ENCODE results near the gene NBPF1.
"Not testable (repeated sequence)": the region's sequence is repeated elsewhere in the genome, so short reads cannot be mapped to it uniquely, and the experiment has no call there.

The NBPF1 gene

GRCh38 chr1:16641159-16641975, 28.0 kb upstream of the NBPF1 start:
- DNase-seq: not testable (repeated sequence)

GRCh38 chr1:16639091-16640031, 26.0 kb upstream of the NBPF1 start:
- not testable (repeated sequence) for DNase-seq

GRCh38 chr1:16637941-16638778, 24.8 kb upstream of the NBPF1 start:
- not testable (repeated sequence) for DNase-seq

- DNase-seq: not testable (repeated sequence)
These were observed 23.3 kb upstream of the NBPF1 start for GRCh38 chr1:16636551-16637195.

GRCh38 chr1:16635959-16636358, 22.6 kb upstream of the NBPF1 start:
- not testable (repeated sequence) for DNase-seq

- DNase-seq: not testable (repeated sequence)
These were observed 20.3 kb upstream of the NBPF1 start for GRCh38 chr1:16633540-16634282.

GRCh38 chr1:16632044-16632850, 18.9 kb upstream of the NBPF1 start:
- not testable (repeated sequence) for DNase-seq

- DNase-seq: no peak
These were observed 18.1 kb upstream of the NBPF1 start for GRCh38 chr1:16631248-16632043.

- no peak for DNase-seq
These were observed 17.4 kb upstream of the NBPF1 start for GRCh38 chr1:16630661-16631247.

- DNase-seq: not testable (repeated sequence)
These were observed 16.7 kb upstream of the NBPF1 start for GRCh38 chr1:16629916-16630530.

GRCh38 chr1:16628361-16629111, 15.2 kb upstream of the NBPF1 start:
- no peak for DNase-seq

- DNase-seq: not testable (repeated sequence)
These were observed 13.1 kb upstream of the NBPF1 start for GRCh38 chr1:16626409-16626983.

GRCh38 chr1:16625497-16626408, 12.4 kb upstream of the NBPF1 start:
- no peak for DNase-seq

- DNase-seq: peak; percentile 100
These were observed 10.7 kb upstream of the NBPF1 start for GRCh38 chr1:16623812-16624719.

GRCh38 chr1:16623337-16623736, 10.0 kb upstream of the NBPF1 start:
- DNase-seq: peak; percentile 100
